SU-DHL-6 (cell line): ENCODE results near the gene KCND2.

ENCODE experiments used
- EZH2phosphoT487 ChIP-seq: fragments of 200-600 bp; sonication (generic), shearing (Covaris generic); conservative IDR thresholded peaks from 2 replicates; pipeline ENCODE4 v1.6.1; 2018; ENCODE audit warnings: mild to moderate bottlenecking, antibody characterized with exemption, low read length, moderate library complexity, mixed read lengths
- TF ChIP-seq, protein P1 (sequence below): fragments of 200-600 bp; sonication (generic); IDR thresholded peaks from one replicate; pipeline ENCODE4 v1.5.1; 2017; ENCODE audit warnings: antibody characterized with exemption, mild to moderate bottlenecking, low read length, moderate library complexity; ENCODE audit not compliant: insufficient read depth, poor library complexity, severe bottlenecking

DNA sequence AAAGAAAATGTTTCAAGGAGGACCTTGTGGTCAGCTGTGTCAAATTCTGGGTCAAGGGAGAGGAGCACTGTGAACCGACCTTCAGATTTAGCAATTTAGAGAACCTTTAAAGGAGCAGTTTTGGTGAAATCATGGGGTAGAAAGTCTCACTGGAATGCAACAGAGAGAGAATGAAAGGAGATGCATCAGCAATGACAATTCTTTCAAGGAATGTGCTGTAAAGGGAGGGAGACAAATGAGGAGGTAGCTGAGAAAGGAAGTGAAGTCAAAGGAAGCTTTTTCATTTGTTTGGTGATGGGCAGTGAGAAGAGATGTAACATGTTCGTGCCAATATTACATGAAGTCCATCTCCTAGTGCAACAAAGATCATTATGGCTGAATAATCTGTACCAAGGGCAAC, 418.9 kb downstream of the KCND2 start:
- TF ChIP-seq, protein P1, sequence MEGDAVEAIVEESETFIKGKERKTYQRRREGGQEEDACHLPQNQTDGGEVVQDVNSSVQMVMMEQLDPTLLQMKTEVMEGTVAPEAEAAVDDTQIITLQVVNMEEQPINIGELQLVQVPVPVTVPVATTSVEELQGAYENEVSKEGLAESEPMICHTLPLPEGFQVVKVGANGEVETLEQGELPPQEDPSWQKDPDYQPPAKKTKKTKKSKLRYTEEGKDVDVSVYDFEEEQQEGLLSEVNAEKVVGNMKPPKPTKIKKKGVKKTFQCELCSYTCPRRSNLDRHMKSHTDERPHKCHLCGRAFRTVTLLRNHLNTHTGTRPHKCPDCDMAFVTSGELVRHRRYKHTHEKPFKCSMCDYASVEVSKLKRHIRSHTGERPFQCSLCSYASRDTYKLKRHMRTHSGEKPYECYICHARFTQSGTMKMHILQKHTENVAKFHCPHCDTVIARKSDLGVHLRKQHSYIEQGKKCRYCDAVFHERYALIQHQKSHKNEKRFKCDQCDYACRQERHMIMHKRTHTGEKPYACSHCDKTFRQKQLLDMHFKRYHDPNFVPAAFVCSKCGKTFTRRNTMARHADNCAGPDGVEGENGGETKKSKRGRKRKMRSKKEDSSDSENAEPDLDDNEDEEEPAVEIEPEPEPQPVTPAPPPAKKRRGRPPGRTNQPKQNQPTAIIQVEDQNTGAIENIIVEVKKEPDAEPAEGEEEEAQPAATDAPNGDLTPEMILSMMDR: no peak
- no peak for TF ChIP-seq EZH2phosphoT487
